GM18519 (cell line): ENCODE data around the gene B3GNT2.
"Not testable (repeated sequence)": the region's sequence is repeated elsewhere in the genome, so short reads cannot be mapped to it uniquely, and the experiment has no call there.

ENCODE experiments used
- ATAC-seq: cut with Tn5 transposase; IDR thresholded peaks from one replicate; pipeline ENCODE4 v1.9.1; 2021; ENCODE audit warnings: mild to moderate bottlenecking, moderate library complexity; ENCODE audit not compliant: unreplicated experiment, low FRiP score

Gene B3GNT2

DNA sequence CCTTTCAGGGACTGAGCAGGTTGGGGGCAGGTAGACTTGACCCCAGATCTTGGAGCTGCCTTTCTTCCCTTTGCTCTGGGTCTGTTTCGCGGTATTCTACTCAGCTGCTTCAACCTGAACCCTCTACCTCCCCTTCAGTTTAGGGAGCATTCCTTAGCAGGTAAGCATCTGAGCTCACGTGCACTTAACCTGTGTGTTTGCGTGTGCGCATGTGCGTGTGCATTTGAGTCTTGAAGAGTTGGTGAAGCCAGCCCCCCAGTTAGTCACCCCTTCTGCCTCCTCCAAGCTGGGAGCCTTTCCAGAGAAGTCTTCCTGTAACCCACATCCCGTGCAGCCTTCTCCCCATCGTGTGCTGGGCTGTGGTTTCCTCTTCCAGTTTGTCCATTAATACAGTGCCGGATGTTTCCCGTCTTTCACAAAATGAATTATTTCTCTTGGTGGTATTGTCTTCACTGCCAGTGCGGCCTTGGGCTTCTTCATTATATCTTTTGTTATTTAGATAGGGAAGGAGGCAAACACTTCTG is 33.2 kb downstream of the B3GNT2 start:
- ATAC-seq, result no peak

DNA sequence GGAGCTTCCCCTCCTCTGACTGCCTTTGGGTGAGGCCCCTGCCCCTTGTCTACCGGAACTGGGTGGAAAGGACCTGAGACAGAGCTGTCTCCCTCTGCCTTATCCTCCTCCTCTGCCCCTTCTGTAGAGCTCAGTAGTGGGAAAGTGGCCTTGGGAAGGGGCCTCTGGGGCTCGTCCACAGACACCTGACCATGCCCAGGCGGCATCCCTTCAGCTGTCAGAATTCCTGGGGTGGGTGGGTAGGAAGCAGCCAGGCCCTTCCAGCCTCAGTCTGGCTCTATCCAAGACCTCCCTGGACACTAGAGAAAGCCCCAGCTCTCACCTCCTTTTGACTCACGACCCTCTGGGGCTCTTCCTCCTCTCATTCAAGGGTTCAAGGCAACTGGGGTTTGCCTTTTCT is 35.6 kb downstream of the B3GNT2 start:
- ATAC-seq, result no peak

DNA sequence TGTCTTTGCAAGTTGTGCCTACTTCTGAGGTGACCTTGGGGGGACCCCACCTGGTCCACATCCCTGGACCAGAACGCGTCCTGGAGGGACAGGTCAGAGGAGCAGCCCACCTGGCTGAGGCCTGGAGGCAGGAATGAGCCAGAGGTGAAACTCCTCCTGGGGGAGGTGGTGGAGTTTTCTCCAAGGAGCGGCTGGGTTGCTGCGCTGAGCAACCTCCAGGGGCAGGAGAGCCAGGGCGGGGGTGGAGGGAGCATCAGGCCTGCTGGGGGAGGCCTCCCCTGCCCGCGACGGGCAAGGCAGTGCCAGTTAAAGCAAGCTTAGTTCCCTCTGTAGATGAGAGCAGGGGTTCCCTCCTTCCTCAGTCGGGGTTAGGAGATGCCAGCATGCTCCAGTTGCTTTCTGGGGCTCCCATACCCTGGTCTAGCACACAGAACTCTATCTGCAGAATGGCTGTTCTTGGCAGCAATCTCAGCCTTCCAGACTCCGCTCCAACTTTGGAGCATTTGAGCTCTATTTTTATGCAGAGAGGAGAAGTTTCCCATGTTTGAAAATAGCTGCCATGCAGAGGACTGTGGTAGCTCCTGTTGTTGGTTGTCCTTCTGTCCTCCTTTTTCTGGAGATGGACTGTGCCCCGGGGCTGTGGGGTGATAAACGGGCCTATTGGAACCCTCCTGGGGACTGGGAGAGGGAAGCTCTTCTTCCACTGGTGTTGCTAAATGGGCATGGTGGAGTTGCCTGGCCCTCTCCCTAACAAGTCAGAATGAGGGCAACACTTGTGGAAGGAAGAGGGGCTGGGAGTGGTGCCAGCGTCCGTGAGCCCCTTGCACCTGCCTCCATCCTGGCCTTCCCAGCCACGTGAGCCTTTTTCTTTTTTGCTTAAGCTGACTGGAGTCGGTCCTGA is 39.1 kb downstream of the B3GNT2 start:
- no peak for ATAC-seq

DNA sequence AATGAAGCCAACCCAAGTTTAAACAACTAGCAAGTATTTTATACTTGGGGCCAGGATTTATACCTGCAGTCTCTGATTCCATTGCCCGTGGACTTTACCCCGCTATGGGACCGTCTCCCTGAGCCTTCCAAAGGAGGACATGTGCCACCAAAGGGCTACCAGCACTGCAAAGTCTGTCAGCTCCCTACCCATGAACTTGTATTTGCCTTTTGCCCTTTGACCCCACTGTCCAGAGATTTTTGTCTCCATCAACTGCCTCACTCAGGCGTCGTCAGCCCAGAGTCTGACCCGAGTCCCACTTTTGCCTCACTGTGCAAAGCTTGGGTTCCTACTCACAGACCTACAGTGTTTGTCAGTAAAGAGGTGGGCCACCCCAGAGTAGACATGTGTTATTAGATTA is 40.6 kb downstream of the B3GNT2 start:
- no peak for ATAC-seq

DNA sequence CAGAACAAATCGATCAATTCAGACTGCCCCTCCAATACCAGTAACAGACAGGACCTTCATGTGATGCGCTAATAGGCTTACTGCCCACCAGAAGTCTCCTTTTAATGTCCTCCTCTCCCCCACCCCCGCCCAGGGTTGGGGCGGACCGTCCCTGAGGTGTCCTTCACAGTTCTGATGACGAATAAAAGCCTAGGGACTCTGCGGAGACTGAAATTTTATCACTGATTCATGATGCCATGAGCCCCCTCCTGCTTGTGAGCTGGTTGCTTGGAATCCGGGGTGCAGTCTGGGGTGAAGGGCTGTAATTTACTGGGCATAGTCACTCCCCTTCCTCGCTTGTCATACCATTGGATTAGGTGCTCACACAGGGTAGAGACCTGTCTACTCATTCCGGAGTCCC is 42.3 kb downstream of the B3GNT2 start:
- ATAC-seq, result no peak

DNA sequence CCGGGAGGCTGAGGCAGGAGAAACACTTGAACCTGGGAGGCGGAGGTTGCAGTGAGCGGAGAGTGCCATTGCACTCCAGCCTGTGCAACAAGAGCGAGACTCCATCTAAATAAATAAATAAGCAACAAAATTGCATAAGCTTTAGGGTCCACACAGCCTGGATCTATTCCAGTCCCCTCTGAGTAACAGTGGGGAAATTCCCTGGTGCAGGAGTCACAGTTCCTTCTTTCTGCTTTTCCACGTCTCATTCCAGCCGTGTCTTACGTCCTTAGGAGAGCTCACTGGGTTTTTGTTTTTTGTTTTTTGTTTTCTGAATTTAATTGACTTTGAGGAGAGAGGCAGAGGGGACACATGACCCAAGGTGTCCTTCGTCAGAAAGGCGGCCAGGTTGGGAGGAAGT is 44.6 kb downstream of the B3GNT2 start:
- no peak for ATAC-seq

DNA sequence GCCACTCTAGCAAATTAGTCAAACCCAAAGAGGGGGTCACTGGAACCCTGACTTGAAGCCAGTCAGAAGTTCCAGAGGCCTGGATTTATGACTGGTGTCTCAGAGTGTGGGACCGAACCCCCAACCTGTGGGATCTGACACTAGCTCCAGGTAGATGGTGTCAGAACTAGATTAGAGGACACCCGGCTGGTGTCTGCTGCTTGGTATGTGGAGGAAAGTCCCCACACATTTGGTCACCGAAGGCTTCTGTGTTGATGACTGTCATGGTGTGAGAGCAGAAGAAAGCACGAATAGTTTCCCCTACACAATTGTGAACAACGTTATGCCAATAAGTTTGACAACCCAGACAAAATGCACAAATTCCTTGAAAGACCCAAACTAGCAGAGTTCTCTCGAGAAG is 48.1 kb downstream of the B3GNT2 start:
- ATAC-seq, result no peak

DNA sequence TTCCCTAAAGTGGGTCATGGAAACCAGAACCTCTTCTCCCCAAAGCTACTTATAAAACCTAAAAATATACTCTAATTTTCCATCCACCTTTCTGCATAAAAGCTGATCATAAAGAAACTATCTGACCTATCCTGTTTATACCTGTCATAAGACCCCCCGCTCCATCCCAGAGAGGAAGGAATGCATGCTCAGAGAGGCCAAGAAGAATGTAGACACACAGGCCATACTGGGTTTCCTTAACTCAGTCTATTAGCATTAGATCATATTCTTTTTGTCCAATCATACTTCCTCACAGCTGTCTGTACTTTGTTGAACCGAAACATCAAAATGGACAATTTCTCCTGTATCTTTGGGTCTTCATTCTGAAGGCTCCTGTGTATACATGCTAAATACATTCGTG is 52.3 kb downstream of the B3GNT2 start:
- no peak for ATAC-seq

DNA sequence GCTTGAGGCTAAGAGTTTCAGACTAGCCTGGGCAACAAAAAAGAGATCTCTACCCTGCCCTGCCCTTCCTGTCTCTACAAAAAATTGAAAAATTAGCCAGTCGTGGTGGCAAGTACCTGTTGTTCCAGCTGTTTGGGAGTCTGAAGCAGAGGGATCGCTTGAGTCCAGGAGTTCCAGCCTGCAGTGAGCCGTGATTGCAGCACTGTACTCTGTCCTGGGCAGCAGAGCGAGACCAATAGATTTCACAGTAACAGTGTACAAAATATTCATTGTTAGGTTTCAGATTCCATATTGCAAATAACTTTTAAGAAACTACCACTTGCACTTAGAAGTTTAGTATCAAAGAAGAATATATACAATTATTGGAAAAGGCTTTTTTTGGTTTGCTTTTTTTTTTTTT is 54.3 kb downstream of the B3GNT2 start:
- ATAC-seq, result no peak

DNA sequence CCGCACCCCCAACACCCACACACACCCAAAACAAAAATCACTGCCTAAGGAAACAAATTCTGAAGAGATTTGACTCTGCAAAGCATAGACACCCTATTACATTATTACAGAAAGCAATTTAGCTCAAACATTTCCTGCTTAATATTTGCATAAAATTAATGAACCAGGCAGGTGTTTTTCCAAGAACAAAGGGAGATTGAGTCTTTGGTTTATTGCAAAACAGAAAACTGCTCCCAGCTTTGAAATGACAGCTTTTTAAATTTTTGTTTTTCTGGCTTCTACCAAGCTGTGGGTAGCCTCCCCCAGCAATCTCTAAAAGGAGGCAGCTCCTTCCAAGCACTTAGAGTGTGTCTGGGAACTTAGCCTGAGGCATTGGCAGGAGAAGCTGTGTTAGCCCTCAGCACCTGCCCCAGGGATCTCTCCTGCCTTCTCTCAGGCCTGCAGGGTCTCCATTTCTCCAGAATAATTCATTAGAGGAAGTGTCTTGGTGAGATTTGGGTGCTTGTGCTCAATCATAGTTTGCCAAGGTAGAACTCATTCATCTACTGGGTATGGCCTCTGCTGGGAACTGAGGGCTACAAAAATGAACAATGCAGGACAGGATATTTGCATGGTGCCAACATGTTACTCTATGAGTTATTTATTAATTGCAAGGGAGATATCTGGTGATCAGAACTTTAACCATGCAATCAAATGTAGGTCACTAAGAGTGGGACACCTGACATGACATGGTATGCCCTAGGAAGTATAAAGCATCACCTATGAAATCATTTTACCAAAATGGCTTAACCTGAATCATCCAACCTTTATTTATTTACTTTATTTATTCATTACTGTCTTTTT is 58.7 kb downstream of the B3GNT2 start:
- no peak for ATAC-seq

DNA sequence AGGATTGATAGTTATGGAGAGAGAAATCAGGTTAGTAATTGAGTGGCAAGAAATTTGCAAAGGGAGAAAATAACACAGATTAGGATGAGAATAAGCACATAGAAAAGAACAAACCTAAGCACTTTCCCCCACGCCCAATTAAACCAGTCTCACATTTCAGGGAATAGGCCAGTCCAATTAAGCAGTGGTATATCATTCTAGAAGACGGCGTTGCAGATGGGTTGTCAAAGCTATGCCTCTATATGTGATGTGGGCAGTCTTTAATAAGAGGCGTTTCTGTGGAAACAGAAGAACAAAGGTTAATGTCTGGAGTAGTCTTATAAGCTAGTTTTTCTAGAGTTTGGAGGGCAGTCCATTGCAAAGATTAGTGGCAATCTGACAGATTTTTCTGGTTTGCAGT is 61.6 kb downstream of the B3GNT2 start:
- no peak for ATAC-seq

DNA sequence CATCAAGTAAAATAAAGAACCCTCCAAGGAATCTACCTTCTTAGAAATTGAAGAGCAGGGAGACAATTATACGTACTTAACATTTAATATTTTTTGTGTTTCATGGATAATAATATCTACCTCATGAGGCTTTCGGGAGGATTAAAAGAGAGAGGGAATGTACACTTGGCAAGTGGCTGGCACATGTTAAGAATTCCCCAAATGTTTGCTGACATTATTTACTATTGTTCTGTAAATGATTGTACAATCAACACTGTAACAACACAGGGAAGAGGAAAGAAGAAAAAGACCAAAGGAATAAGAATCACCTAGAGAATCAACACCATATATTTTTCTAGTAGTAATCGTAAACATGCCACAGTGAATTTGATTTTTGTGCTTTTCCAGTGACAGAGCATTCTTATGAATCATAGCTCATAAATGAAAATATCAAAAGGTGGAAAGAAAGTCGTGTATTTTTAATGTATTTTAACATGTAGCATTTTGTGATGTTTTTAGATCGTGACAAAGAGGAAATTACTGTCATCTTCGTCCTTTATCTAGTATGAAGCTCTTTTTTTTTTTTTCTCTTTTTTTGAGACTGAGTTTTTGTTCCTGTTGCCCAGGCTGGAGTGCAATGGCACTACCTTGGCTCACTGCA is 67.3 kb downstream of the B3GNT2 start:
- no peak for ATAC-seq

DNA sequence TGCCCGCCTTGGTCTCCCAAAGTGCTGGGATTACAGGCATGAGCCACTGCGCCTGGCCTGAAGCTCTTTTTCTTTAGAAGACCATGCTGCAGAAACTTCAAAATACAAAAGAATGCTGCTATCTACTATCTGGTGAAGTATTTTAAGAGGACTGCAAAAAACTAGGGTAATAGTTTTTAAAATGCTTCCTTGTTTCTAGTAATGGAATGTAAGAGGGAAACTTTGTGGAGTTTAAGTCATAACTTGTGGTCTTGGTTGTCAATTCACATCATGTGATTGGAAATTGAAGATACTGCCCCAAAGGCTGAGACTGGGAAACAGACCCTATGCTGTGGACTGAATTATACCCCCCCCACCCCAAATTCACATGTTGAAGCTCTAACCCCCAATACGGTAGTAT is 68.3 kb downstream of the B3GNT2 start:
- no peak for ATAC-seq

DNA sequence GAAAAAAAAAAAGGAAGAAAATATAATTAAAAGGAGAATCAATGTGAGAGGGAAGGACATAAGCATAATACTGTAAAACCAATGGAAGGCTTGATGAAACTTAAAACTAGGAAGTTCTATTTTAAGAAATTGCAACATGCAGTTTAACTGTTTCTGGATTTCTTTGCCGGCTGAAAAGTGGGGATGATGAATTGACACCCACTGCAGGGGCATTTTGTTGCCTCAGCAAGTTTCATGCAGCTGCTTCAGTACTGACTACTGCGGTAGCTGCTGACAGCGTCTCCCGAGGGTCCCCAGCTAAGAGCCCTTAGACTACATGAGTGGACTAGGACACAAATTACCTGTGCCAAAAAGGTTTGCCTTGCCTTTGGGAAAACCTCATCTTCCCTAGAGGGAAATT is 69.2 kb downstream of the B3GNT2 start:
- ATAC-seq, result no peak

DNA sequence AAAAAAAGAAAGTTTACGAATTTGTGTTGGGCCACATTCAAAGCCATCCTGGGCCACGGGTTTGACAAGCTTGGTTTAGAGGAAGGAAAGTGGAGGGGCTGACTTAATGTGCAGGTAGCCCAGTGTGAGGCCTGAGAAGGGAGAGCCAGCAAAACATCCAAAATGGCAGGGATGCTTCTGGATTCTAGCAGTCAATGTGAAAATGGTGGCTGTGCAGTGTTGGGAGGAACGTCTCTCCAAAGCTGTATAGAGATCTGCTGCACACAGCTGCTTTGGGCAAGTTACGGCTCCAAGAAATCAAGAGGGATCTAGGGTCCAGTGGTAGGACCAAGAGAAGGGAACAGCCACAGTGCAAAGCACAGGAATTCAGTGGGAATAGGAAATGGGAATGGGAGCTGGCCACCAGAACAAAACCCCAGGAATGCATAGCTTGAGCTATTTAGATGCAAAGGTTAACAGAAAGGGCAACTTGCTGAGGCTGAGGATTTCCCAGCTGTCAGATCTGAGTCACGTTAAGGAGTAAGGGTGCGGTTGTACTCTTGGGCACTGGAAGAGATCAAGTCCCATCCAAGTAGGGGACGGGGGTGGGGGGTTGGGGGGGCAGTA is 70.6 kb downstream of the B3GNT2 start:
- ATAC-seq, result no peak

DNA sequence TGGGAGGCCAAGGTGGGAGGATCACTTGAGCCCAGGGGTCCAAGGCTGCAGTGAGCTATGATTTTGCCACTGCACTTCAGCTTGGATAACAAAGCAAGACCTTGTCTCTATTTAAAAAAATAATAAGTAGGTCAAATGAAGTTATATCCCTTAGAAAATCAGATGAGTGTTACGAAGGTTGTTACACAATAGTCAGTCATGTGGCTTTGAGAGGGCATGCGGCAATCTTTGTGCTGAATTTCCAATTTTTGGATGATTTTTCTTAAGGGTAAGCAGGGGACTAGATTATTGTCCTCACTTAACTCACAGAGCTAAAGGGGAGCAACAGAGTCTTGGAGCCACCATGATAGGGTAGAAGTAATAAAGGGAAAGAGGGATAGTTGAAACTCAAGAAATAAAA is 71.8 kb downstream of the B3GNT2 start:
- ATAC-seq, result no peak

DNA sequence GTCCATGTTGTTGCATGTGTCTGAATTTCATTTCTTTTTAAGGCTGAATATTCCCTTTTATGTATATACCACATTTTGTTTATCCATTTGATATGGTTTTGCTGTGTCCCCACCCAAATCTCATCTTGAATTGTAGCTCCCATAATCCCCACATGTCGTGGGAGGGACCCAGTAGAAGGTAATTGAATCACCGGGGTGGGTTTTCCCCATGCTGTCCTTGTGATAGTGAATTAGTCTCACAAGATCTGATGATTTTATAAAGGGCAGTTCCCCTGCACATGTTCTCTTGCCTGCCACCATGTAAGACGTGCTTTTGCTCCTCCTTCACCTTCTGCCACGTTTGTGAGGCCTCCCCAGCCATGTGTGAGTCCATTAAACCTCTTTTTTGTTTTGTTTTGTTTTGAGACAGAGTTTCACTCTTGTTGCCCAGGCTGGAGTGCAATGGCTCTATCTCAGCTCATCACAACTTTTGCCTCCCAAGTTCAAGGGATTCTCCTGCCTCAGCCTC is 72.8 kb downstream of the B3GNT2 start:
- not testable (repeated sequence) for ATAC-seq

DNA sequence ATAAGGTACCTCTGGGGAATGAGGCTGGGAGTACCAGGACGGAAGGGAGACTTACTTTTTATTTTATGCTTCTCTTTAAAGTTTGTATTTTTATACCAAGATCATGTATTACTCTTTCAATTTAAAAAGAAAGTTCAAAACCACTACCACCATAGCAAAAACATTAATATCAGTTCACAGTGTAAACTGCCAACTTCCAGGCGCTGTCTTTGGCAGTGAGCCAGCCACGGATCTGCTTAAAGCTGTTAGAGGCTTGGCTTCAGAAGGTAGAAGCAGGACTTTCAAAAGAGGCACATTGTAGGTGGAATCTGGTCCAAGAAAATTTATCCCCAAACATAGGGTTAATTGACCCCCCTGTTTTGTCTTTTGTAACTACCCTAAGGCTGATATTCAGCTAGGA is 74.8 kb downstream of the B3GNT2 start:
- no peak for ATAC-seq
